Stimulated activated naive CD8-positive, alpha-beta T cell treated with anti-CD3 and anti-CD28 coated beads, Interleukin-15, Interleukin-2, amounts not matched to agents 100 U/mL and 50 U/mL, for 24 hours (primary cell): ENCODE data around the gene ARMH2.
"Not testable (repeated sequence)": the region's sequence is repeated elsewhere in the genome, so short reads cannot be mapped to it uniquely, and the experiment has no call there.

ENCODE experiments used
- ATAC-seq: fragments of 150-1000 bp; cut with Tn5 transposase; one replicate; pipeline ENCODE4 v1.10.0; 2021
- DNase-seq: peaks from one replicate; pipeline ENCODE4 v3.0.0; 2021

Gene ARMH2

DNA sequence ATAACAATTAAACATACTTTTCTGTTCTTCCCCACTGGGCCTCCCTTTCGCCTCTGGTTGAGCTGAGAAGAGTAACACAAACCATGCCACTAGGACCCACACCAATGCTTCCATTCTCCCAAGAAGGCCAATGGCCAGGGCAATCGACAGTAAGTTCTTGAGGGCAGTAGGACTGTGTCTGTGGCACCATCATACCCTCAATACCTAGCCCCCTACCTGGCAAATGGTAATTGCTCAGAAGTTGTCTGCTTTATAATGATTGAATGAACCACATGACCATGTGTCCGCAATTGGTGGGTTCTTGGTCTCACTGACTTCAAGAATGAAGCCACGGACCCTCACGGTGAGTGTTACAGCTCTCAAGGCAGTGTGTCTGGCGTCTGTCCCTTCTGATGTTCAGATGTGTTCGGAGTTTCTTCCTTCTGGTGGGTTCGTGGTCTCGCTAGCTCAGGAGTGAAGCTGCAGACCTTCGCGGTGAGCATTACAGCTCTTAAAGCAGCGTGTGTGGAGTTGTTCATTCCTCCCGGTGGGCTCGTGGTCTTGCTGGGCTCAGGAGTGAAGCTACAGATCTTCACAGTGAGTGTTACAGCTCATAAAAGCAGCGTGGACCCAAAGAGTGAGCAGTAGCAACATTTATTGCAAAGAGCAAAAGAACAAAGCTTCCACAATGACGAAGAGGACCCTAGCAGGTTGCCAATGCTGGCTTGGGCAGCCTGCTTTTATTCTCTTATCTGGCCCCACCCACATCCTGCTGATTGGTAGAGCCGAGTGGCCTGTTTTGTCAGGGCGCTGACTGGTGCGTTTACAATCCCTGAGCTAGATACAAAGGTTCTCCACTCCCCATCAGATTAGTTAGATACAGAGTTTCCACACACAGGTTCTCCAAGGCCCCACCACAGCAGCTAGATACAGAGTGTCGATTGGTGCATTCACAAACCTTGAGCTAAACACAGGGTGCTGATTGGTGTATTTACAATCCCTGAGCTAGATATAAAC is 33.6 kb downstream of the ARMH2 start:
- not testable (repeated sequence) for DNase-seq

DNA sequence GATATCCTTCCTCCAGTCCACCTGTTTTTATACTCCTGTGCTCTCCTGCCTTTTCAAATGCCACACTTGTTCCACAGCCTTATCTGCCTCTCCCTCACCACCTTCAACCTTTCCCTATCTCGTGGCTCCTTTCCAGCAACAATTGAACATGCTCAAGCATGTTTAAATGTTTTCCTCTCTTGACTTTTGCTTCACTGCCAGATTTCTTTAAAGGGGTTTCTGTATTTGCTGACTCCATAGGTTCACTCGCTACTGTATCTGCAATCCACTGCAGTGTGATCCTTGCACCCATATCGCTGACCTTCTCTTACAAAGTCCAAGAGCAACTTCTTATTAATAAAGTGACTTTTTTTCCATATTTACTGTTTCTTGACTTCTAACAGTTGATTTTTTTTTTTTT is 35.1 kb downstream of the ARMH2 start:
- DNase-seq: no peak
- ATAC-seq: no peak

More for the DNA sequence above, 33.6 kb downstream of the ARMH2 start:
- ATAC-seq: not testable (repeated sequence)

DNA sequence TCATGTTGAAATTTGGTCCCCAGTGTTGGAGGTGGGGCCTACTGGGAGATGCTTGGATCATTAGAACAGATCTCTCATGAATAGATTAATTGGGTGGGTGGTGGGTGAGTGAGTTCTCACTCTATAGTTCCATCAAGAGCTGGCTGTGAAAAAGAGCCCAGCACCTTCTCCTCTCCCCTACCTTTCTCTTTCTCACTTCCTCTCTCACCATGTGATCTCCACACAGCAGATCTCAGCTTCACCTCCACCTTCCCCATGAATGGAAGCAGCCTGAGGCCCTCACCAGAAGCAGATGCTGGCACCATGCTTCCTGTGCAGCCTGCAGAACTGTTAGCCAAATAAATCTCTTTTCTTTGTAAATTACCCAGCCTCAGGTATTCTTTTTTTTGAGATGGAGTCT is 36.9 kb downstream of the ARMH2 start:
- ATAC-seq (no peak), DNase-seq (no peak)

DNA sequence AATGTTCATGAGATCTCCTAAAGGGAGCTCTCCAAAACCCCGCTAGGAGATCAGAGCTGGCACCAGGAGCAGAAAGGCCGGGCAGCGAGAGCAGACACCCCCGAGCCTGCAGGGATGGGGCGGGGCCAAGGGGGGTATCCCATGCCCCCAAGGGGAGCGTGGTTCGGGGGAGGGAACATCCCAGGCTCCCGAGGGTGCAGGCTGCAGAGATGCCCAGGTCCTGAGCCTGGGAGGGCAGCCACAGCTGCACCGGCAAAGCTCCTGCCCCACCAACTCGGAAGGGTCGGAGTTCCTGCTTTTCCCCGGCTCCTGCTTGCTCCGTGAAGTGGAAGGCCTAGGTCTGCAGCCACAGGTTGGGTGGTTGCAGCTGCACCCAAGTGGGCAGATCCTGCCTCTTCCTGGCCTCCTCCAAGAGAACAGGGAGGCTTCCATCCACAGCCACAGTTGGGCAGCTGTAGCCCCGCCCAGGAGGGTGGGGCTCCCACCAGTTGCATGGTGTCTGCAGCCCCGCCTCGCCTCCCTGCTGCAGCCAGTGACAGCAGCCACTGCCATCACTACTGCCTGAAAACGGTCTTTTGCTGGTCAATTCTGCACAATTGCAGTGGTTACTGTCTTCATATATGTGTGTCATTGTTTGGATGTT is 37.4 kb downstream of the ARMH2 start:
- ATAC-seq (peak; percentile 46), DNase-seq (no peak)

DNA sequence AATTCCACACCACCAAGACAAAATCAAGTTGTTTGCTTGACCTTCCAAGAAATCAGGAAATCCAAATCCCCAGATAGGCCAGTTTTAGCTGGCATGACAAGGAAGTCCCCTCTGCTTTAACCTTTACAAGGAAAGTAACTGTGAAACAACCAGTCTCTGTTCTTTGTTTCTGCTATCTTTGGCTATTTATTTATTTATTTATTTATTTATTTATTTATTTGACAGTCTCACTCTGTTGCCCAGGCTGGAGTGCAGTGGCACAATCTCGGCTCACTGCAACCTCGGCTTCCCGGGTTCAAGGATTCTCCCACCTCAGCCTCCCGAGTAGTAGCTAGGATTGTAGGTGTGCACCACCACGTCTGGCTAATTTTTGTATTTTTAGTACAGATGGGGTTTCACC is 38.5 kb downstream of the ARMH2 start:
- ATAC-seq (no peak), DNase-seq (no peak)

DNA sequence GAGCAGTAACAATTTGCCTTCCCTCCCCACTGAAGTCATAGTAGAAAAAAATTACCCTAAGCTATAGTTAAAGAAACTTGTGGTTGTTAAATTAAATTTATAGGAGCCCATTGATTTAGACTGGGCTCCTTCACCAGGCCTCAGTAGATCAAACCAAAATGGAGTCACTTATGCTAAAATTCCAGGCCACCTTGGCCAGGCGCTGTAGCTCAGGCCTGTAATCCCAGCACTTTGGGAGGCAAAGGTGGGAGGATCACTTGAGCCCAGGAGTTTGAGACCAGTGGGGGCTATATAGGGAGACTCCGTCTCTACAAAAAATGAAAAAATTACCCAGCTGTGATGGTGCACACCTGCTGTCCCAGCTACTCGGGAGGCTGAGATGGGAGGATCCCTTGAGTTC is 39.0 kb downstream of the ARMH2 start:
- no peak for DNase-seq
- no peak for ATAC-seq

DNA sequence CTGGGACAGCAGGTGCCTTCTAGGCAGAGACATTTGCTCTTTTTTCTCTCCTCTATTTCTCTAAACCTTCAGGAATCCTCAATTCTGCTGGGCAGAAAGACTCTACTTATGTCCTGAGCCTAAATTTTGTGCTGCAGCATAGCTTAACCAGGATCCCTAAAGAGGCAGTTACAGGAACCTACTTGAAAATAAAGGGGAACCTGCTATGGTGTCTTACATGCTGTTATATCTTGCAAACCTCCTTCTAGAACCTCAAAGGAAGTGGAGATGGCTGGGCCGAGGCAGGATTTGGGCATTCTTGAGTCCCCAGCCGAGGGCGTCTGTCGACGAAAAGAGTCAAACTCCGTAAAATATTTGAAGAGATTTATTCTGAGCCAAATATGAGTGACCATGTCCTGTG is 41.1 kb downstream of the ARMH2 start:
- DNase-seq (no peak), ATAC-seq (no peak)

DNA sequence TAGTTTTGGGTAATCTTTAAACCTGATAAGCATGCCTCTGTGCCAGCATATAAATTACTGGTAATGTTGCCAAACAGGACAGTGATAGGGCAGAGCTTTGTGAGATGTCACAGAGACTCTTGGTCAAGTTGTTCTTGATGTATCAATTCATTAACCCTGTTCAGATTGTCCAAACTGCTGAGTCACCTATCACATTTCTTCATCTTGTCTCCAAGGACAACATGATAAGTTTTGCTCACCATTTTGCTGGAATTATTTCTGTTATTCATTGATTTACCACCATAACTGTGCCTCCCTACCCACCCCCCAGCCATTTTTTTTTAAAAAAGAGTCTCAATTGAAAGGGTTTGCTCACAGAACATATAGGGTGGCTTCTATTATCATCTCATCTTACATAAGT is 43.4 kb downstream of the ARMH2 start:
- no peak for ATAC-seq
- DNase-seq: no peak

DNA sequence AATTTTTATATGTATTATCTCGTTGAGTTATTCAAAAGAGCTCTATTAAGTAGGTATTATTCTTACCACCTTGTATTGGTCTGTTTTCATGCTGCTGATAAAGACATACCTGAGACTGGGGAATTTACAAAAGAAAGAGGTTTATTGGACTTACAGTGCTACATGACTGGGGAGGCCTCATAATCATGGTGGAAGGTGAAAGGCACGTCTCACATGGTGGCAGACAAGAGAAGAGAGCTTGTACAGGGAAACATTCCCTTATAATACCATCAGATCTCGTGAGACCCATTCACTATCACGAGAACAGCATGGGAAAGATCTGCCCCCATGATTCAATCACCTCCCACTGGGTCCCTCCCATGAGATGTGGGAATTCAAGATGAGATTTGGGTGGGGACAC is 44.3 kb downstream of the ARMH2 start:
- DNase-seq: not testable (repeated sequence)

DNA sequence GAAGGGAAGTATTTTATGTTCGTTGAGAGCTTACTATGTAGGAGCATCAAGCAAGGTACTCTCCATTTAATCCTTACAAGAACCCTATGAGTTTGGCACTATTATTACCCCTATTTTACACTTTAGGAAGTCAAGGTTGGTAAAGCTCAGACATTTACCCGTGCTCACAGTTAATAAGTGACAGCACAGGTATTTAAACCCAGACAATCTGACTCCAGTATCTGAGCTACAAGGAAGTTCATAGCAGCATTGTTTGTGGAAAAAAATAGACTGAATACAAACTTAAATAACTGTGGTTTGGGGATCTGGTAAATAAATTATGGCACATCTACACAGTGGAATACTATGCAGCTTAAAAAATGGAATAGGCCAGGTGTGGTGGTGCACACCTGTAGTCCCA is 45.2 kb downstream of the ARMH2 start:
- ATAC-seq (no peak), DNase-seq (no peak)

More for the DNA sequence above, 44.3 kb downstream of the ARMH2 start:
- not testable (repeated sequence) for ATAC-seq

DNA sequence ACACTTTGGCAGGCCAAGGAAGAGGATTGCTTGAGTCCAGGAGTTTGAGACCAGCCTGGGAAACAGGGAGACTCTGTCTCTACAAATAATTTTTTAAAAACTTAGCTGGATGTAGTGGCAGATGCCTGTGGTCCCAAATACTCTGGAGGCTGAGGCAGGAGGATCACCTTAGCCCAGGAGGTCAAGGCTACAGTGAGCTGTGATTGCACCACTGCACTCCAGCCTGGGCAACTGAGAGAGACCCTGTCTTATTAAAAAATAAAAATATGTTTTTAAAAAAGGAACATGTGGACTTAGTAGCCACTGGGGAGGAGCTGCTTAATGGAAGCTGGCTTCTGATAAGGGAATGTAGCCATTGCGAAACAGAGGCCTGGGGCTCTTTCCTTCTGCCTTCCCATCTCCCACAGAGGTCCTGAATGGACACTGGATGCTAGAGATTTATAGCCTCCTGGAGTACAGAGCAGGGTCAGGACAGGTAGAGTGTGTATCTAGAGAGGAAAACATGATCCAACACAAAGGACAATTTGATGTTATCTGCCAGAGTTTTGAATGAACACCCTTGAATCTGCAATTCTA is 45.7 kb downstream of the ARMH2 start:
- ATAC-seq (no peak), DNase-seq (no peak)

DNA sequence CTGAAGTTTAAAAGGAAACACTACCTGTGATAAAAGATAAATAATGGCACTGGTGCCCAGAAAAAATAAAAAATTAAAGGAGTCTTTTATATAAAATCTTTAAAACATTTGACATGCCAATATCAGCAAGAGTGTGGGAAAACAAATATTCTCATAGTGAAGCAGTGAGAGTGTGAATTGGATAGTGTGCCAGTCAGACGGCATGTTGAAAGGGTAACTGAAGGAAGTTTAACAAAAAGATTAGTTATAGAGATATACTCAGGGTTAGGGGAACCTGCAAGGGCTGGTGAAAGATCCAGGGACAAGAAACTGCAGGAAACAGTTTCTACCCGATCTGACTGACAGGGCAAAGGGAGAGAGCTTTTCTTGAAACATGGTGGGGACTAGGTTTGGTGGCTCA is 46.2 kb downstream of the ARMH2 start:
- ATAC-seq: no peak

DNA sequence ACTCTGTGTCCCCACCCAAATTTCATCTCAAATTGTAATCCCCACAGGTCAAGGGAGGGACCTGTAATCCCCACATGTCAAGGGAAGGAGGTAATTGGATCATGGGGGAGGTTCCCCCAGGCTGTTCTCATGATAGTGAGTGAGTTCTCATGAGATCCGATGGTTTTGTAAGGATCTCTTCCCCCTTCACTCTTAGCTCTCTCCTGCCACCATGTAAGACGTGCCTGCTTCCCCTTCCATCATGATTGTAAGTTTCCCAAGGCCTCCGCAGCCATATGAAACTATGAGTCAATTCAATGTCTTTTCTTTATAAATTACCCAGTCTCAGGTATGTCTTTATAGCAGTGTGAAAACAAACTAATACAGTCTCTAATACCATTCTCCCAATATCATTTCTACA is 47.8 kb downstream of the ARMH2 start:
- DNase-seq, ATAC-seq: not testable (repeated sequence)

More for the DNA sequence above, 46.2 kb downstream of the ARMH2 start:
- DNase-seq: no peak

DNA sequence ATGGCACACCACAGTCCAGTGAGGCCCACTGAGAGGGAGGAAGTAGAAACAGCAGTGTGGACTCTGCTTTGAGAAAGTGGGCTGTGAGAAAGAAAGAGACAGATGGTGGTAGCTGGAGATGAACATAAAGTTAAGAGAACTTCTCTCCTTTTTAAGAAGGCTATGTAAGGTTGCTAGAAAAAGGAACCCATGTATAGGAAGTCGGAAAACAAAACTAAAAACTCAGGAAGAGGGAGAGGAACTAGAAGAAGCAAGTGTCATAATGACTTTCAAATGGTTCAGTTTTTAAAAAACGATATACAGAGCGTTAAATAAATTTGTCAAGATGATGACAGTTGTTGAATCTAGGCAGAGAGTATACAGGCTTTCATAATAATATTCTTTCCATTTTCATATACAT is 49.4 kb downstream of the ARMH2 start:
- ATAC-seq: no peak
- no peak for DNase-seq
